Peyer's patch (tissue), 4 donors: Measurements from ENCODE around the gene ZNF622.

Experiments used
- POLR2A ChIP-seq, 2 donors: fragments of 450-650 bp; IDR thresholded peaks; one replicate each; pipeline ENCODE4 v1.5.1; 2017; ENCODE audit warnings: antibody characterized with exemption in 2 of 2, mild to moderate bottlenecking in 2 of 2, moderate library complexity in 2 of 2
- TF ChIP-seq, protein P1 (sequence below), 6 experiments: fragments of 450-650 bp in 4 of 6; fragments of 200-600 bp in 2 of 6; sonication (generic) in 1 of 6; IDR thresholded peaks; one replicate each; pipeline ENCODE4 v1.5.1; 2017 to 2019; ENCODE audit warnings: antibody characterized with exemption in 6 of 6, mild to moderate bottlenecking in 3 of 6, moderate library complexity in 1 of 6

GRCh38 chr5:16454686-16455085 lies 10.9 kb downstream of the ZNF622 start:
- TF ChIP-seq, protein P1, sequence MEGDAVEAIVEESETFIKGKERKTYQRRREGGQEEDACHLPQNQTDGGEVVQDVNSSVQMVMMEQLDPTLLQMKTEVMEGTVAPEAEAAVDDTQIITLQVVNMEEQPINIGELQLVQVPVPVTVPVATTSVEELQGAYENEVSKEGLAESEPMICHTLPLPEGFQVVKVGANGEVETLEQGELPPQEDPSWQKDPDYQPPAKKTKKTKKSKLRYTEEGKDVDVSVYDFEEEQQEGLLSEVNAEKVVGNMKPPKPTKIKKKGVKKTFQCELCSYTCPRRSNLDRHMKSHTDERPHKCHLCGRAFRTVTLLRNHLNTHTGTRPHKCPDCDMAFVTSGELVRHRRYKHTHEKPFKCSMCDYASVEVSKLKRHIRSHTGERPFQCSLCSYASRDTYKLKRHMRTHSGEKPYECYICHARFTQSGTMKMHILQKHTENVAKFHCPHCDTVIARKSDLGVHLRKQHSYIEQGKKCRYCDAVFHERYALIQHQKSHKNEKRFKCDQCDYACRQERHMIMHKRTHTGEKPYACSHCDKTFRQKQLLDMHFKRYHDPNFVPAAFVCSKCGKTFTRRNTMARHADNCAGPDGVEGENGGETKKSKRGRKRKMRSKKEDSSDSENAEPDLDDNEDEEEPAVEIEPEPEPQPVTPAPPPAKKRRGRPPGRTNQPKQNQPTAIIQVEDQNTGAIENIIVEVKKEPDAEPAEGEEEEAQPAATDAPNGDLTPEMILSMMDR (IDR thresholded peaks at IDR 0.05) = no peak
- no peak for TF ChIP-seq POLR2A (IDR thresholded peaks at IDR 0.05)
